Fibroblast of pulmonary artery (primary cell): ENCODE results near the gene ENTPD2.
"Not testable (repeated sequence)": the region's sequence is repeated elsewhere in the genome, so short reads cannot be mapped to it uniquely, and the experiment has no call there.

Experiments used
- DNase-seq: peaks from one replicate; pipeline ENCODE4 v3.0.0-alpha.2; 2010; ENCODE audit warnings: low read depth
- H3K4me3 ChIP-seq: replicated peaks from 2 replicates; pipeline ENCODE4 v1.5.1; 2011; ENCODE audit warnings: low read depth, mild to moderate bottlenecking, control low read depth, low read length, moderate library complexity
- TF ChIP-seq, protein P1 (sequence below): IDR thresholded peaks from 2 replicates; pipeline ENCODE4 v1.5.1; 2011; ENCODE audit warnings: mild to moderate bottlenecking, control low read depth, low read length, inconsistent platforms; ENCODE audit errors: missing control alignments

ENTPD2 gene

DNA sequence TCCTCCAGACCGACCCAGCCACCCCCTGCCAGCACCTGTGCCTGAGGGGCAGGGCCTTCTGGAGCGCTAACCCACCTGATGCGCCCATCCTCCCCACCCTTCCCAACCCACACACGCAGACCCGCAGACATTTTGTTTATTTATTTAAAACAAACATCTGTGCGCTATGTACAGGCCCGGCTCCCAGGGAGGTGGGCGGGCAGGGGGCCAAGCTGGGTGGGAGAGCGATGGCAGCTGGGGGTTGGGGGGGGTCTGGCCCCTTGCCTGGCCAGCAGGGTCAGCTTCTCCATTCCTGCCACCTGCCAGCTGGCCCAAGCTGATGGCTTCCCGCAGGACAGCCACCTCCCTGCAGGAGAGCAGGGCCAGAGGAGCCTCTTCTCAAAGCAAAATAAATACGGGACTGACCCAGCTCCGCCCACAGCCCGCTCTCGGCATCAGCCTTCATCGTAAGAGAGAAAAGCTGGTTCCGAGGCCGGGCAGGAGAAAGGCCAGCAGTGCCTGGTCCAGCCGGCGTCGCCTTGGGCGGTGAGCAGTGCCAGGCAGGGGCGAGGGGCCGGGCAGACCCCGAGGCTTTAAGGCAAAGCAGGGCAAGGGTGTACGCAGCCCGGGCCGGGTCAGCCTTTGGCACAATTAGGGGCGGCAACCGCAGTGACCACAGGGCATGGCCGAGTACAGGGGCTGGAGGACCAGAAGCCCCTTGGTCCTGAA lies 46.6 kb downstream of the ENTPD2 start:
- TF ChIP-seq, protein P1, sequence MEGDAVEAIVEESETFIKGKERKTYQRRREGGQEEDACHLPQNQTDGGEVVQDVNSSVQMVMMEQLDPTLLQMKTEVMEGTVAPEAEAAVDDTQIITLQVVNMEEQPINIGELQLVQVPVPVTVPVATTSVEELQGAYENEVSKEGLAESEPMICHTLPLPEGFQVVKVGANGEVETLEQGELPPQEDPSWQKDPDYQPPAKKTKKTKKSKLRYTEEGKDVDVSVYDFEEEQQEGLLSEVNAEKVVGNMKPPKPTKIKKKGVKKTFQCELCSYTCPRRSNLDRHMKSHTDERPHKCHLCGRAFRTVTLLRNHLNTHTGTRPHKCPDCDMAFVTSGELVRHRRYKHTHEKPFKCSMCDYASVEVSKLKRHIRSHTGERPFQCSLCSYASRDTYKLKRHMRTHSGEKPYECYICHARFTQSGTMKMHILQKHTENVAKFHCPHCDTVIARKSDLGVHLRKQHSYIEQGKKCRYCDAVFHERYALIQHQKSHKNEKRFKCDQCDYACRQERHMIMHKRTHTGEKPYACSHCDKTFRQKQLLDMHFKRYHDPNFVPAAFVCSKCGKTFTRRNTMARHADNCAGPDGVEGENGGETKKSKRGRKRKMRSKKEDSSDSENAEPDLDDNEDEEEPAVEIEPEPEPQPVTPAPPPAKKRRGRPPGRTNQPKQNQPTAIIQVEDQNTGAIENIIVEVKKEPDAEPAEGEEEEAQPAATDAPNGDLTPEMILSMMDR, result no peak
- no peak for DNase-seq
- no peak overlapping the region for H3K4me3 ChIP-seq

DNA sequence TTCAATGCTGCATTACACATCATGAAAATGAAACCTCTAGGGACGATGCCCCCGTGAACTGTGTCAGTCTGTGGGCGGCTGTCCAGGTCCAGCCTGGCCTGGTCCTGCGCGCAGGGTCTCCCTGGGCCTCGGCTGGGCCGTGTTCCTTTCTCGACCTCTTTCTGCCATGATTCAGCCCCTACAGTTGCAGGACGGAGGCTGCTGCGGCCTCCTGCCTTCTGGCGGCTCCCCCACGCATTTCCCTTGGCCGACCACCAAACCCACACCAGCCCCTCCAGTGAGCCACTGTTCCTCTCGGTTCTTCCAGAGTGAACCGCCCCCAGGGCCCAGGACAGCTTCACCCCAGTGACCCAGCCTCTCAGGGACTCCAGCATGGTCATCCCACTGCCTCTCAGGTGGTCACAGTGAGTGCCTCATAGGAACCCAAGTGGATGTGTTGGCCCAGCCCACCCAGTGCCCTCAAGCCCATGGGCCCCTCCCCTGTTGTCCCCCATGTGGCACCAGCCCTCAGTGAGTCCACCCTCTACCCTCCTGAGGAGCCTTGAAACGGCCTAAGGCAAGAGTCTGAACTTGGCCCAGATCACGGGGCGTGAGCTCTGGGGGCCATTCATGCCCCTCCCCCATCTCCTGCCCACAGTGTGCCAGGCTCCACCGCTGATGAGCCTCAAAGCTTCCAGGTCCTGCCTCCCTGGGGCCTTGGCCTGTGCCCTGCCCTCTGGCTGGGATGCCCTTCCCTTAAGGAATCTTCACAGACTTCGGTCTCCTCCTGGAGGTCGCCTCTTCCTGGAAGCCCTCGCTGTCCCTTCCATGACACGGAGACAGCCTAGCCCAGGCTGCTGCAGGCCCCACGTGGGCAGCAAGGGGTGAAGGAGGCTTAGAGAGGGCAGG lies 47.5 kb downstream of the ENTPD2 start:
- DNase-seq, result peak; percentile 43
- TF ChIP-seq, protein P1, result no peak

DNA sequence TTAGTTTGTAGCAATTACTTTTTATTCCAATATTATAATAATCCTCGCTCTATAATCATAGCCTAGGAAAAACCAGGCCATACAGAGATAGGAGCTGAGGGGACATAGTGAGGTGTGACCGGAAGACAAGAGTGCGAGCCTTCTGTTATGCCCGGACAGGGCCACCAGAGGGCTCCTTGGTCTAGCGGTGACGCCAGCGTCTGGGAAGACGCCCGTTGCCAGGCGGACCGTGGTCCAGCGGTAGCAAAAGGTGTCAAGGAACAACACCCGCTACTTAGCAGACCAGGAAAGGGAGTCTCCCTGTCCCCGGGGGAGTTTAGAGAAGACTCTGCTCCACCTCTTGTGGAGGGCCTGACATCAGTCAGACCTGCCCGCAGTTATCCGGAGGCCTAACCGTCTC lies 49.6 kb downstream of the ENTPD2 start:
- not testable (repeated sequence) for DNase-seq, H3K4me3 ChIP-seq
- TF ChIP-seq, protein P1, result peak; percentile 26

More for the DNA sequence above, 47.5 kb downstream of the ENTPD2 start:
- H3K4me3 ChIP-seq, result no peak overlapping the region

DNA sequence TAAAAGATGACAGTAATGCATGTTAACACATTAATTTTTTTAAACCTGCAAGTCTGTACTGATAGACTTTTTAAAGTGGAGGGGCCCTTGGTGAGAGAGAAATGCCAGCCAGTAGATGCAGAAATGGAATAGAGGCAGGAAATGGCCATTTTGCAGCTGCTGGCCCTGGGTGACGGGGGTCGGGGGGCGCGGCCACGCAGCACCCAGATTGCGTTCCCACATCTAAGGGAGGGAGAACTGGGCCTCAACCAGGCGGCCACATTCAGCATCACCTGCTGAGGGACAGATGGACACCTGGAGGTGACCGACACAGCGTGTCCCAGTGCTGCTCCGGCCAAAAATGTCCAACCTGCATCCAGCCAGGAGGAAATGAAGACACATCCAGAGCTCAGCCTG lies 51.2 kb downstream of the ENTPD2 start:
- TF ChIP-seq, protein P1, result no peak
- no peak for DNase-seq
- no peak overlapping the region for H3K4me3 ChIP-seq

DNA sequence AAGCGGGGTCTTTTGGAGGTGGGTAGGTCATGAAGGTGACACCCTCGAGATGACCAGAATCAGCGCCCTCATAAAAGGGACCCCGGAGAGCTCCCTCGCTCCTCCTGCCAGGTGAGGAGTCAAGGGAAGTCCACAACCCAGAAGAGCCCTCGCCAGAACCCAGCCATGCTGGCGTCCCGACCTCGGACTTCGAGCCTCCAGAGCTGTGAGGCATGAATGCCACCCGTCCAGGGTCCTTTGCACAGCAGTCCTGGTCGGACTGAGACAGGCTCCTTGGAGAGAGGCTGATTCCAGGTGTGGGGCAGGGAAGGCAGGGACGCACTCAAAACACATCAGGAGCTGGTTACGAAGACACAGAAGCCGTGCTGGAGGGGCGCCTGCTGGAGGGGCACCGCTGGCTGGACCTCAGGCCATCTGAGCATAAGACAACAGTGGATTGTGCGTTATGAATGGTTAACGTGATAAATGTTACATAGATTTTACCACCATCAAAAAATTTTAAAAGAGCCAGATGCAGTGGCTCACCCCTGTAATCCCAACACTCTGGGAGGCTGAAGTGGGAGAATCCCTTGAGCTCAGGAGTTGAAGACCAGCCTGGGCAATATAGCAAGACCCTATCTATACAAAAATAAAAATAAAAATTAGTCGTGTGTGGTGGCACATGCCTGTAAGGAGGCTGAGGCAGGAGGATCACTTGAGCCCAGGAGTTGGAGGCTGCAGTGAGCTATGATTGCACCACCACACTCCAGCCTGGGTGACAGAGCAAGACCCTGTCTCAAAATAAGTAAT lies 51.8 kb downstream of the ENTPD2 start:
- no peak overlapping the region for H3K4me3 ChIP-seq
- TF ChIP-seq, protein P1, result no peak
- no peak for DNase-seq

DNA sequence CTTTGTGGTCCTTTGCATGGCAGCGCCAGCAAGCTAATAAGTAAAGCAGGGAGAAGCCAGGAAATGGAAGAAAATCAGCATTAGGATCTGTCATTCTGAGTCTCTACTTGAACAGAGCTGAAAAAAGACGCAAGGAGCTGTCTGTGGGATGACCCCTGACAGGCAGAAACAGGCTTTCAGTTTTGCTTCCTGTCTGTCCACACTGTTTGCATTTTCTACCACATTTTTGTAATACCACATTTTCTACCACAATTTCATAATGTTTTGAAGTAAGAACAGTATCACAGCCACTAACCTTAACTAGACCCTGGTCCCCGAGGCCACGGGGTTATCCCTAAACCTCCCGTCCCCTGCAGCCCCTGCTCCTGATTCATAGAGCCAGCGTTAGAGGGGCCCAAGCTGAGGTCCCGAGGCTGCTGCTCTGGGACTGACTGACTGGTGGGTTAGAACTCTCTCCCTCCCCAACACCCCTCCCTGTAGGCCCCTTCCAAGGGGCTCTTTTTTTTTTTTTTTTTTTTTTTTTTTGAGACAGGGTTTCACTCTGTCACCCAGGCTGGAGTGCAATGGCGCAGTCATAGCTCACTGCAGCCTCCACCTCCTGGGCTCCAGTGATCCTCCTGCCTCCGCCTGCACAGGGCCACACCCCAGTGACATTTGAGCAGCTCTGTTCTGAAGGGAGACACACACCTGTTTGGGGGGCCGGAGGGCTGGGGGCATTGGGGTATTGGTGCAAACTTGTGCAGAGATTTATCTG lies 53.5 kb downstream of the ENTPD2 start:
- TF ChIP-seq, protein P1, result no peak
- DNase-seq, result peak; percentile 54
- H3K4me3 ChIP-seq, result no peak overlapping the region
